Left colon (tissue), 2 donors: Measurements from ENCODE around the gene POLR2H. TPM values are rescaled to one million over a fixed set of nuclear protein-coding genes. Genes with fewer than 3 reads are reported as not detected.

Experiments used
- ATAC-seq: fragments of 200-7000 bp; cut with Tn5 transposase; one replicate; pipeline ENCODE4 v1.9.1; 2020; ENCODE audit warnings: mild to moderate bottlenecking, moderate library complexity
- DNase-seq, 2 donors: peaks; one replicate each; pipeline ENCODE4 v3.0.0-alpha.2; 2020
- intact Hi-C, 2 donors: fragments of 100-400 bp; cut with DNase I in 1 of 2; cut with micrococcal nuclease in 1 of 2; formaldehyde crosslinking; loops; one replicate each; pipeline versions ENCODE4 v1.11.2 to v1.14.0; 2022; cut with DNase I, micrococcal nuclease
- total RNA-seq, 2 donors: library from RNA; stranded (reverse); fragmentation: NEBNext Ultra II Directional; extraction: Animal tissue kit (Norgen Biotek cat#: 25700); gene quantifications; one replicate each; pipeline ENCODE4 v1.2.1, GENCODE V29; 2021
- donor health status: DM: no; HTN: no; CAD: no.
- donor health status: DM: yes; HTN: yes; CAD: no.

The POLR2H gene
- total RNA-seq, 2 donors from 2014 or later, result 96.7 to 96.8 TPM

DNA sequence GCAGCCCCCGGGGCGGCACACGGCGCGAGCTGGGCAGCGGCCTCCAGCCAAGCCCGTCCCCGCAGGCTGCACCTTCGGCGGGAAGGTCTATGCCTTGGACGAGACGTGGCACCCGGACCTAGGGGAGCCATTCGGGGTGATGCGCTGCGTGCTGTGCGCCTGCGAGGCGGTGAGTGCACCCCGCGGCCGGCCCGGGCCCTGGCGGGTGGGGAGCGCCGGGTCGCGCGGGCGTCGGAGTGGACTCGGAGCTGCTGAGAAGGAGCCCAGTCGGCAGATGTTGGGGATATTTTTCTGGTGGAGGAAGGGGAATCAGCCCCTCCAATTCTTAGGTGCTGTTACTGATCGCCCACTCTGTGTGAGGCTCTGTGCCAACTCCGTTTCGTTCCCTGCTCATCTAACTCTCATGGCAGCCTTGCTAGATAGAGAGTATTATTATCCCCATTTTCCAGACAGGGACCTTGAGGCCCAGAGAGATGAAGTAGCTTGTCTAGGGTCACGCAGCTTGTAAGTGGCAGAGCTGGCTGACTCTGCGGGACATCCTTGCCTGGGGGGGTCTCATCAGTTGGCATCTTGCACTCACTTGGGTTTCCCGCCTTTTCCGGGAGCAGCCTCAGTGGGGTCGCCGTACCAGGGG, 19.2 kb downstream of the POLR2H start:
- intact Hi-C loops, result no loop called here
- ATAC-seq (peak; percentile 13), DNase-seq (no peak)

DNA sequence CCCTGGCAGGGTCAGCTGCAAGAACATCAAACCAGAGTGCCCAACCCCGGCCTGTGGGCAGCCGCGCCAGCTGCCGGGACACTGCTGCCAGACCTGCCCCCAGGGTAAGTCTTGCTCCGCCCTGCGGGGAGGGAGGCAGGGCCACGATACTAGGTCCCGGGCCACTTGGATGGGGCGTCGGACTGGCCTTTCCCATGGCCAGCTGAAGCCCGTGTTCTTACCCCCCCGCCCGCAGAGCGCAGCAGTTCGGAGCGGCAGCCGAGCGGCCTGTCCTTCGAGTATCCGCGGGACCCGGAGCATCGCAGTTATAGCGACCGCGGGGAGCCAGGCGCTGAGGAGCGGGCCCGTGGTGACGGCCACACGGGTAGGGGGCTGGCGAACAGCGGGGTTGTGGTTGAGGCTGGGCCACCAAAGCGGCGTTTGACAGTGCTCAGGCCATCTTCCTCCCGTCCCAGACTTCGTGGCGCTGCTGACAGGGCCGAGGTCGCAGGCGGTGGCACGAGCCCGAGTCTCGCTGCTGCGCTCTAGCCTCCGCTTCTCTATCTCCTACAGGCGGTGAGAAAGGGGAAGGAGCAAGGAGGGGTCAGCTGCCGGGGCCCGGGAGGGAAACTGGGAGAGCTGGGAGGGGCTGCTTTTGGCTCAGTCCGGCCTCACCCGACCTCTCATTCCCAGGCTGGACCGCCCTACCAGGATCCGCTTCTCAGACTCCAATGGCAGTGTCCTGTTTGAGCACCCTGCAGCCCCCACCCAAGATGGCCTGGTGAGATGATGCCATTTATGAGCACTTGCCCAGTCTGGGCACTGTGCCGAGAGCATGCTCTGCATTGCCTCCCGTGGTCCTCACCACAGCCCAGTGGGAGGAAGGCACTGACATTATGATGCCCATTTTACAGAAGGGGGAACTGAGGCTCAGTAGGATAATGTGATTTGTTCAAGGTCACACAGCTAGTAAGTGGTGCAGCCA, 20.0 kb downstream of the POLR2H start:
- ATAC-seq, result peak; percentile 31
- DNase-seq, result no peak
- intact Hi-C loops, result no loop called here

DNA sequence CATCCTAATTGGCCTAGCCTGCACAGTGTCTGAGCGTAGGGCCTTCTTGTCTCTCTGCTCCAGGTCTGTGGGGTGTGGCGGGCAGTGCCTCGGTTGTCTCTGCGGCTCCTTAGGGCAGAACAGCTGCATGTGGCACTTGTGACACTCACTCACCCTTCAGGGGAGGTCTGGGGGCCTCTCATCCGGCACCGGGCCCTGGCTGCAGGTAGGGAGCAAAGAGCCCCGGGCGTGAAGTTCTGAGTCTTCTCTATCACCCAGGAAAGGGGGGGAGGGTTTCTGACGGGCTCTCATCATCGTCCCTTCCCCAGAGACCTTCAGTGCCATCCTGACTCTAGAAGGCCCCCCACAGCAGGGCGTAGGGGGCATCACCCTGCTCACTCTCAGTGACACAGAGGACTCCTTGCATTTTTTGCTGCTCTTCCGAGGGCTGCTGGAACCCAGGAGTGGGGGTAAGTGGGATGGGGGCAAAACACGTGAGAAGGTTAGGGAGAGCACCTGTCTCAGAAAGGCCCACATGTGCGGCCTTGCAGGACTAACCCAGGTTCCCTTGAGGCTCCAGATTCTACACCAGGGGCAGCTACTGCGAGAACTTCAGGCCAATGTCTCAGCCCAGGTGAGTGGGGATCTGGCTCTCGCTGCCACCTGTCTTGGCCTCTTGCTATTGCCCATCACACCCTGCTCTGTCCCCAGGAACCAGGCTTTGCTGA, 21.0 kb downstream of the POLR2H start:
- intact Hi-C loops, result no loop called here
- no peak for DNase-seq
- no peak for ATAC-seq

DNA sequence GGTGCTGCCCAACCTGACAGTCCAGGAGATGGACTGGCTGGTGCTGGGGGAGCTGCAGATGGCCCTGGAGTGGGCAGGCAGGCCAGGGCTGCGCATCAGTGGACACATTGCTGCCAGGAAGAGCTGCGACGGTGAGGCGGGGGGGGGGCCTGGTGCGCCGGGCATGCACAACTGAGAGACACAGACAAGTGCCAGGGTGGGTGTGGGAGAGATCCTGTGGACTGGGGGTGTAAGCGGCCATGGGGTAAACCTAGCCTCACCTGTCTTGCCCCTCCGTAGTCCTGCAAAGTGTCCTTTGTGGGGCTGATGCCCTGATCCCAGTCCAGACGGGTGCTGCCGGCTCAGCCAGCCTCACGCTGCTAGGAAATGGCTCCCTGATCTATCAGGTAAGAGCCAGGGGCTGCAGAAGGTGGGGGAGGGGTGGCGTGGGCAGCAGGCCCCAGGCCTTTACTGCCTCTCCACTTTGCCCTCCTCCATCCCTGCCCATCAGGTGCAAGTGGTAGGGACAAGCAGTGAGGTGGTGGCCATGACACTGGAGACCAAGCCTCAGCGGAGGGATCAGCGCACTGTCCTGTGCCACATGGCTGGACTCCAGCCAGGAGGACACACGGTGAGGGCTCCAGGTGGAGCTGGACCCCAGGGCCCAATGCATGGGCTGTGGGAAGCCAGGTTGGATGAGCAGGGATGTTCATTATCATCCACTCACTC, 21.7 kb downstream of the POLR2H start:
- no peak for ATAC-seq
- no peak for DNase-seq
- intact Hi-C loops, result no loop called here

DNA sequence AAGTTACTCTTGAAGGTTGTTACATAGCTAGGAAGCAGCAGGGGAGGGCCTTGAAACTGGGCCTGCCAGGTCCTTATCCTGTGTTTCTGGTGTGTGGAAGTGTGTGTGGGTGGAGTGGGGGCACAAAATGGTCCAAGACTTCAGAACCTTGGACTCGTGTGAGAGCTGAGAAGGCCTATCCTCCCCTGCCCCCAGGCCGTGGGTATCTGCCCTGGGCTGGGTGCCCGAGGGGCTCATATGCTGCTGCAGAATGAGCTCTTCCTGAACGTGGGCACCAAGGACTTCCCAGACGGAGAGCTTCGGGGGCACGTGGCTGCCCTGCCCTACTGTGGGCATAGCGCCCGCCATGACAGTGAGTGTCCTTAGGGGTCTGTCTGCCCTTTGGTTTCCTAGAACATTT, 22.8 kb downstream of the POLR2H start:
- intact Hi-C loops, result no loop called here
- ATAC-seq (no peak), DNase-seq (no peak)

DNA sequence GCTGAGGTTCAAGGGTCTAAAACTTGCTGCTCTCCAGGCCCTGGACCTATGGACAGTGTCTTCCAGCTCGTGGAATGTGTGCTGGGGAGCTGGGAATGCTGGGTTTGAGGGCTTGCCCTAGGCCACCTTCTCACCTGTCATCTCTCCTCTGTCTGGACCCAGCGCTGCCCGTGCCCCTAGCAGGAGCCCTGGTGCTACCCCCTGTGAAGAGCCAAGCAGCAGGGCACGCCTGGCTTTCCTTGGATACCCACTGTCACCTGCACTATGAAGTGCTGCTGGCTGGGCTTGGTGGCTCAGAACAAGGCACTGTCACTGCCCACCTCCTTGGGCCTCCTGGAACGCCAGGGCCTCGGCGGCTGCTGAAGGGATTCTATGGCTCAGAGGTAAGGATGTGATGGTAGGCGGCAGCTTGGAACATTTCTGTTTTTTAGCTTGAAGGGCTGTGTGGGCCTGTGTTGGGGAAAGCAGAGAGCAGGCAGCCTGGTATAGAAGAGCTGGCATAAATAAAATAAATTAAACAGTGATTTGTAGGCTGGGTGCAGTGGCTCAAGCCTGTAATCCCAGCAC, 23.4 kb downstream of the POLR2H start:
- ATAC-seq, result no peak
- intact Hi-C loops, result no loop called here

DNA sequence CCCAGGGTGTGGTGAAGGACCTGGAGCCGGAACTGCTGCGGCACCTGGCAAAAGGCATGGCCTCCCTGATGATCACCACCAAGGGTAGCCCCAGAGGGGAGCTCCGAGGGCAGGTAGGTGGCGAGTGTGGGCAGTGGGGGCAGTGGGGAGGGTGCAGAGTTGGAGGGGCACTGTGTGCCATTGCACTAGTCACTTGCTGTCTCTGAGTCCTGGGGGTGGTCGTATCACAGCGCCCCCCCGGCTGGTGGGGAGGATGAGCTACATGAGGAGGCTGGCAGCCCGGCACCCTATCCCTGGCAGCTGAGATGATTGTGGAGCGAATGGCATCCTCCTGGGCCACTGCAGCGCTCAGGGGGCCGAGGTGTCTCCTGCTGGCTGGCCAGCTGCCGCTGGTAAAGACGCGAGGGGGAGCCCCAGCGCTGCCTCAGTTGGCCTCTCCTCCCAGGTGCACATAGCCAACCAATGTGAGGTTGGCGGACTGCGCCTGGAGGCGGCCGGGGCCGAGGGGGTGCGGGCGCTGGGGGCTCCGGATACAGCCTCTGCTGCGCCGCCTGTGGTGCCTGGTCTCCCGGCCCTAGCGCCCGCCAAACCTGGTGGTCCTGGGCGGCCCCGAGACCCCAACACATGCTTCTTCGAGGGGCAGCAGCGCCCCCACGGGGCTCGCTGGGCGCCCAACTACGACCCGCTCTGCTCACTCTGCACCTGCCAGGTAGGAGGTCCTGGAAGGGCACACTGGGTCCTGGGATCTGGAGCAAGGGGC, 24.7 kb downstream of the POLR2H start:
- intact Hi-C loops, result no loop called here

More for the DNA sequence above, 23.4 kb downstream of the POLR2H start:
- DNase-seq, result no peak

DNA sequence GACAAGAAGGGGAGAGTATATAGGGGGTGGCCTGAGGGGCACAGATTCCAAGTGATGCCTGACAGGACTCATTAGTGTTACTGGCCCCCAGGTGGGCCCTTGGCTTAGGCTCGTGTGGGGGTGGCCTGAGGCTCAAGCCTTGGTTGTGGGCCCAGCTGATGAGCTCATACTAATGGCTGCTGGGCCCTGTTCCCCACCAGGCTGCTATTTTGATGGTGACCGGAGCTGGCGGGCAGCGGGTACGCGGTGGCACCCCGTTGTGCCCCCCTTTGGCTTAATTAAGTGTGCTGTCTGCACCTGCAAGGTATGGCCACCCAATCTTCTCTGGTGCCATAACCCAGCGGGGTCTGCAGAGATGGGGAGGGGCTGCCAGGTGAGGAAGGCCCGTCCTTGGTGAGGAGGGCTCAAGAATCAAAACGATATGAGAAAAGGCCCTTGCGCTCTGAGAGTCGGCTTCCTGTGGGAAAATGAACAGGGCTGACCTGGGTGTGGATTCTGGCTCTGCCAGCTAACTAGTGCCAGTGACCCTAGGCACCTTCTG, 25.7 kb downstream of the POLR2H start:
- DNase-seq (no peak), ATAC-seq (no peak)
- intact Hi-C loops, result no loop called here

More for the DNA sequence above, 24.7 kb downstream of the POLR2H start:
- no peak for ATAC-seq
- no peak for DNase-seq

DNA sequence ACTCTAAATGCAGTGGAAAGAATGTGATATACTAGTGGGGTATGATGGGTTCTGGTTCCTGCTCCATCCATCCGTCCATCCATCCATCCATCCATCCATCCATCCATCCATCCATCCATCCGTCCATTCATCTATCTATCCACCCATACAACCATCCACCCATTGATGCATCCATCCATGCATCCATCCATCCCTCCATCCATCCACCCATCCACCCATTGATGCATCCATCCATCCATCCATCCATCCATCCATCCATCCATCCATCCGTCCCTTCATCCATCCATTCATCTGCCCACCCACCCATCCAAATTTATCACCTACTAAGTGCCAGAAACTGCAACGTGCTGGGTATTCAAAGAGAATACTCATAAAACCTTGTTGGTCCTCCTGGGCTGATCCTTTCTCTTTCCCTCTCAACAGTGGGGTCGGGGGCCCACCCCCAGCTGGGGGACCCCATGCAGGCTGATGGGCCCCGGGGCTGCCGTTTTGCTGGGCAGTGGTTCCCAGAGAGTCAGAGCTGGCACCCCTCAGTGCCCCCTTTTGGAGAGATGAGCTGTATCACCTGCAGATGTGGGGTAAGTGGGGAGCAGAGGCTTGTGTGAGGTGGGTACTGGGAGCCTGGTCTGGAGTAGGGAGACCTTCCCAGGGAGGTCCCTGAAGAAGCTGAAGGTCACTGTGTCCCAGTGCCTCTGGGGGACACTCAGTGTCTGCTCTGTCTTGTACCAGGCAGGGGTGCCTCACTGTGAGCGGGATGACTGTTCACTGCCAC, 26.8 kb downstream of the POLR2H start:
- intact Hi-C loops, result no loop called here
- ATAC-seq, result no peak
- DNase-seq, result no peak

DNA sequence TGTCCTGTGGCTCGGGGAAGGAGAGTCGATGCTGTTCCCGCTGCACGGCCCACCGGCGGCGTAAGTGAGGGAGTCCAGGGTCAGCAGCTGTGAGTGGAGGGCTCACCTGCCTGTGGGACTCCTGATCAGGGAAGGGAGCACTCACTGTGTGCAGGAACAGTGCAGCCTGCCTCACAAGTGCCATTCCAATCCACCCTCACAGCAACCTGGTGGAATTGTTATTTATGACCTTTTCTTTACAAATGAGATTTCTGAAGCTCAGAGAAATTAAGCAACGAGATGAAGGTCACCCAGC, 27.4 kb downstream of the POLR2H start:
- intact Hi-C loops, result no loop called here
- DNase-seq (no peak), ATAC-seq (no peak)

DNA sequence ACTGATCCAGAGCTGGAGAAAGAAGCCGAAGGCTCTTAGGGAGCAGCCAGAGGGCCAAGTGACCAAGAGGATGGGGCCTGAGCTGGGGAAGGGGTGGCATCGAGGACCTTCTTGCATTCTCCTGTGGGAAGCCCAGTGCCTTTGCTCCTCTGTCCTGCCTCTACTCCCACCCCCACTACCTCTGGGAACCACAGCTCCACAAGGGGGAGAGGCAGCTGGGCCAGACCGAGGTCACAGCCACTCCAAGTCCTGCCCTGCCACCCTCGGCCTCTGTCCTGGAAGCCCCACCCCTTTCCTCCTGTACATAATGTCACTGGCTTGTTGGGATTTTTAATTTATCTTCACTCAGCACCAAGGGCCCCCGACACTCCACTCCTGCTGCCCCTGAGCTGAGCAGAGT, 27.9 kb downstream of the POLR2H start:
- intact Hi-C loops, result no loop called here
- ATAC-seq, result no peak

DNA sequence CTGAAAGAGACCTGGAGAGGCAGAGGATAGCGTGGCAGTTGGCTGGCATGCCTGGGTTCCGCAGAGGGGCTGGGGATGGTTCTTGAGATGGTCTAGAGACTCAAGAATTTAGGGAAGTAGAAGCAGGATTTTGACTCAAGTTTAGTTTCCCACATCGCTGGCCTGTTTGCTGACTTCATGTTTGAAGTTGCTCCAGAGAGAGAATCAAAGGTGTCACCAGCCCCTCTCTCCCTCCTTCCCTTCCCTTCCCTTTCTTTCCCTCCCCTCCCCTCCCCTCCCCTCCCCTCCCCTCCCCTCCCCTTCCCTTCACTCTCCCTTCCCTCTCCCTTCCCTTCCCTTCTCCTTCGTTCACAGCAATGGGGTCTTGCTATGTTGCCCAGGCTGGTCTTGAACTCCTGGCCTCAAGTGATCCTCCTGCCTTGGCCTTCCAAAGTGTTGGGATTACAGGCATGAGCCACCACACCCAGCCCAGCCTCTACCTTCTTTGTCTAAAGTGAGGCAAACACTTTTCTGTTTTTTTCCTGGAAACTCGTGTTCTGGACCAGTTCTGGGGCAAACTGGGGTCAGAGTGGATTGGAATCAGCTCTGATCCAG, 28.5 kb downstream of the POLR2H start:
- no peak for DNase-seq
- ATAC-seq, result no peak
- intact Hi-C loops, result no loop called here

More for the DNA sequence above, 27.9 kb downstream of the POLR2H start:
- DNase-seq, result no peak

DNA sequence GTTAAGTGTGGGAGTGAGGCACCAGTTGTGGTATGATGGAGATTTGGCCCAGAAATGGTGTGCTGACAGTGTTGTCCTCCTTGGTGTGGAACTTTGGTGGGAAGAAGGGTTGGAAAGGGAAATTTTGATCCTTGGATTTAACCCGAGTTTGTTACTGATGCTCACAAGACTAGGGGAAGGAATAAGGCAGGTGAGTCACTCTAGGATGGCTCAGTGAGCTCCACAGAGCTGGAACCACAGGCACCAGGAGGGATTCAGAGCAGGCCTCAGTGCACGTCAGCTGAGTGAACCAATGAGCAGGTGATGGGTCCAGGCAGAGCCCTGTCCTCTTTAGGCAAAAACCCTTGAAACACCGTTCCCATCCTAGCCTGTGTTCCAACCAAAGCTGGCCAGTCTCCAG, 29.8 kb downstream of the POLR2H start:
- intact Hi-C loops, result no loop called here
- DNase-seq (no peak), ATAC-seq (no peak)

DNA sequence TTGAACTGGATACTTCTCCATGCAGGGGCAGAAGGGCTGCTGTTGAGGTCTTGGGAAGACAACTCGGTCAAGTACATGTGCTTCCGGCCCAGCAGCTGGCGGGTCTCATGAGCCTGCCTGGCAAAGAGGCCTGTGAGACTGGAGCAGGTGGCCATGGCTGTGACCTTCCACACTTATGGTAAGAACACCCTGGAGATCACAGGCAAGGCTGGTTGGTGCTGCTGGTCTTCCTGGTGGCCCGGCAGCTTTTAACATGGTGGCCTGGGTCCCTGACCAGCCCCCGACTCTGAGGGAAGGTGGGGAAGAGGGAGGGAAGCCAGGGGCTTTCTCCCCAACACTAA, 33.8 kb downstream of the POLR2H start:
- intact Hi-C loops, result no loop called here
- DNase-seq (no peak), ATAC-seq (no peak)

DNA sequence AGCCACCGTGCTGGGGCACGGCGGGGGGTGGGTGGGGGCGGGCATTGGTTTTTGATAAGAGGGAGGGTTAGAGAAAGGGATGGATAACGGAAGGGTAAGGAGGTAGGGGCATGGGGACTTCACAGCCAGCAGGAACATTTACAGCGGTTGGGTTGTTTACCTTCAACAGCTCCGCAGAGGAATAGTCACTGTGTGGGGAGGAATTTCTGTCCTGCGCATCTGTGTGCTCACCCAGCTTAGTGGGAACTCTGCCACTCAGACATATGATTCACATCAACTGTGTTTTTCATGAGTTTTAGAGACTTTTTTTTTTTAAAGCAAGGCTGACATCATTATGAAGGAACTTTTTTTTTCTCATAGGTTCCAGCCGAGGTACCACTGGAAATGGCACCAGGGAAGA, 37.9 kb downstream of the POLR2H start:
- DNase-seq (no peak), ATAC-seq (no peak)
- intact Hi-C loops, result no loop called here

DNA sequence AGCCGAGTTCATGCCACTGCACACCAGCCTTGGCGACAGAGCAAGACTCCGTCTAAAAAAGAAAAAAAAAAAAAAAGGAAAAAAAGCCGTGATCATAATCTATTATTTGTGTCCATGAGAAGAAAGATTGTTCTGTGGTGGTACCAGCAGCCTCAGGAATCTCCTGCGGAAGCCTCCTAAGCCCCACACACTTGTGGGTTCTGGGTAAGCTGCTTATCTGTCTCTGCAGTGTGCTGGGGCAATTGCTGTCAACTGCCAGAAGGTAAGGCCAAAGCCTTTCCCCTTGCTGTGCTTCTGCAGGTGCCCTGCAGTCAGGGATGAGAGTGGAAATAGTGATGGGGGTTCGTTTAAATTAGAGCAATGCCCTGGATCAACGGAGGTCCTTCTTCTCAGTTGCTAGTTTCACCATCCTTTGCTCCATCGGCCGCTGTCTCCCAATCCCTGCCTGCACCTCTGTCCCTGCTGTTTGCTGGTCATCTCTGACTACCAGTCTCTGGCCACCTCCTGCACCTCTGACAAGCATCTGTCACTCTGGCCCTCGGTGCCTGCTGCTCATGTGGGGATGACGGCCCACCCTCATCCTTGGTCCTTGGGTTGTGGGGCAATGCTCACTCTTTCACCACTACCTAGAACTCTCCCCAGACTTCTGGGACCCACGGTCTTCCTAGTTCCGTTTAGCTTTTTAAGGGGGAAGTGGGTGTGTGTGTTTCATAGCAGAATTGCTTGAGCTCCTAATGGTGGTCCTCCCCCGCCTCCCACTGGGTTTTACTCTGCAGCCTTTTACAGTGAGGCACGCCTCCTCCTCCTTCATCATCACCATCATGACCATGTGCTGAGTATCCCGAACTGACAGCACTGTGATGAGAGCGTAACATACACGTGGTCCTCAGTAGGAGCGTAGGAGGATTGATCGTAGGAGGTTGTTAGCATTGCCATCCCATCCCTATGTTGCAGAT, 43.8 kb downstream of the POLR2H start:
- intact Hi-C loops, result no loop called here
- DNase-seq (no peak), ATAC-seq (no peak)
